Skeletal muscle satellite cell (primary cell): ENCODE measurements around the gene MAGI2.

Experiments
- H3K27me3 ChIP-seq: 2 replicates; pipeline ENCODE4 v1.7.0; 2013; ENCODE audit warnings: low read length; ENCODE audit not compliant: control insufficient read depth, insufficient read depth
- H3K36me3 ChIP-seq: 2 replicates; pipeline ENCODE4 v1.7.0; 2013; ENCODE audit warnings: mild to moderate bottlenecking, control low read depth, low read length; ENCODE audit not compliant: insufficient read depth
- H3K4me1 ChIP-seq: 2 replicates; pipeline ENCODE4 v1.7.0; 2013; ENCODE audit warnings: low read length; ENCODE audit not compliant: control insufficient read depth, insufficient read depth
- H3K4me2 ChIP-seq: 2 replicates; pipeline ENCODE4 v1.7.0; 2013; ENCODE audit warnings: mild to moderate bottlenecking, low read length
- H3K4me3 ChIP-seq: 2 replicates; pipeline ENCODE4 v1.7.0; 2013; ENCODE audit warnings: low read length
- H3K9ac ChIP-seq: 2 replicates; pipeline ENCODE4 v1.7.0; 2013; ENCODE audit warnings: mild to moderate bottlenecking, low read depth, low read length, moderate library complexity
- H3K9me3 ChIP-seq: replicated peaks from 2 replicates; pipeline ENCODE4 v1.7.0; 2013; ENCODE audit warnings: mild to moderate bottlenecking, control low read depth, low read length

The MAGI2 gene

GRCh38 chr7:78037603-78038002 is 1415.9 kb downstream of the MAGI2 start:
- Histone ChIP-seq H3K9me3 (no peaks in the 10 kb centered on the region), H3K9ac (no peak overlapping the region), H3K4me3 (no peak overlapping the region), H3K4me1 (no peaks in the 10 kb centered on the region), H3K36me3 (no peaks in the 10 kb centered on the region), H3K27me3 (peaks cover 3% of the 10 kb centered on the region), H3K4me2 (no peak overlapping the region)

GRCh38 chr7:78033410-78033809 is 1420.1 kb downstream of the MAGI2 start:
- no peaks in the 10 kb centered on the region for H3K9me3 ChIP-seq
- H3K4me2 ChIP-seq: no peak overlapping the region
- H3K4me1 ChIP-seq: no peaks in the 10 kb centered on the region

GRCh38 chr7:78026492-78026891 is 1427.0 kb downstream of the MAGI2 start:
- Histone ChIP-seq H3K9me3 (no peaks in the 10 kb centered on the region), H3K27me3 (peaks cover under 1% of the 10 kb centered on the region), H3K36me3 (no peaks in the 10 kb centered on the region), H3K4me1 (no peaks in the 10 kb centered on the region), H3K4me3 (no peak overlapping the region), H3K9ac (no peak overlapping the region), H3K4me2 (no peak overlapping the region)

More at GRCh38 chr7:78033410-78033809, 1420.1 kb downstream of the MAGI2 start:
- H3K4me3 ChIP-seq: no peak overlapping the region
- H3K9ac ChIP-seq: no peak overlapping the region
- peaks cover 6% of the 10 kb centered on the region for H3K27me3 ChIP-seq
- no peaks in the 10 kb centered on the region for H3K36me3 ChIP-seq

- H3K9ac ChIP-seq: no peak overlapping the region
- H3K27me3 ChIP-seq: no peaks in the 10 kb centered on the region
- H3K4me2 ChIP-seq: no peak overlapping the region
- no peaks in the 10 kb centered on the region for H3K36me3 ChIP-seq
- peaks cover 11% of the 10 kb centered on the region for H3K4me1 ChIP-seq
- no peaks in the 10 kb centered on the region for H3K9me3 ChIP-seq
- H3K4me3 ChIP-seq: no peak overlapping the region
These were observed 1428.9 kb downstream of the MAGI2 start for GRCh38 chr7:78024591-78024990.

- Histone ChIP-seq H3K36me3 (no peaks in the 10 kb centered on the region), H3K9ac (no peak overlapping the region), H3K4me2 (no peak overlapping the region), H3K4me3 (no peak overlapping the region), H3K4me1 (peaks cover 19% of the 10 kb centered on the region), H3K9me3 (no peaks in the 10 kb centered on the region), H3K27me3 (no peaks in the 10 kb centered on the region)
These were observed 1430.3 kb downstream of the MAGI2 start for GRCh38 chr7:78023191-78023590.

GRCh38 chr7:78022165-78022564 is 1431.3 kb downstream of the MAGI2 start:
- H3K4me3 ChIP-seq: no peak overlapping the region
- H3K36me3 ChIP-seq: no peaks in the 10 kb centered on the region
- H3K4me2 ChIP-seq: no peak overlapping the region
- H3K9me3 ChIP-seq: no peaks in the 10 kb centered on the region
- H3K4me1 ChIP-seq: peaks cover 22% of the 10 kb centered on the region
- H3K27me3 ChIP-seq: no peaks in the 10 kb centered on the region
- no peak overlapping the region for H3K9ac ChIP-seq

- Histone ChIP-seq H3K4me1 (peaks cover 22% of the 10 kb centered on the region), H3K36me3 (no peaks in the 10 kb centered on the region), H3K27me3 (no peaks in the 10 kb centered on the region), H3K4me2 (peak overlapping the region; percentile 83), H3K4me3 (no peak overlapping the region), H3K9ac (peak overlapping the region; percentile 35), H3K9me3 (no peaks in the 10 kb centered on the region)
These were observed 1432.6 kb downstream of the MAGI2 start for GRCh38 chr7:78020874-78021249.

GRCh38 chr7:78020136-78020873 is 1433.2 kb downstream of the MAGI2 start:
- no peaks in the 10 kb centered on the region for H3K36me3 ChIP-seq

GRCh38 chr7:78019447-78020135 is 1433.9 kb downstream of the MAGI2 start:
- H3K36me3 ChIP-seq: no peaks in the 10 kb centered on the region
- no peaks in the 10 kb centered on the region for H3K9me3 ChIP-seq
- H3K9ac ChIP-seq: peak overlapping the region; percentile 79
- peaks cover 22% of the 10 kb centered on the region for H3K4me1 ChIP-seq
- H3K4me3 ChIP-seq: peak overlapping the region; percentile 74
- H3K27me3 ChIP-seq: no peaks in the 10 kb centered on the region
- H3K4me2 ChIP-seq: peak overlapping the region; percentile 86

More at GRCh38 chr7:78020136-78020873, 1433.2 kb downstream of the MAGI2 start:
- Histone ChIP-seq H3K4me3 (peak overlapping the region; percentile 74), H3K4me1 (peaks cover 22% of the 10 kb centered on the region), H3K9me3 (no peaks in the 10 kb centered on the region), H3K27me3 (no peaks in the 10 kb centered on the region), H3K9ac (peak overlapping the region; percentile 40), H3K4me2 (peak overlapping the region; percentile 83)

- Histone ChIP-seq H3K4me1 (peaks cover 22% of the 10 kb centered on the region), H3K4me3 (peak overlapping the region; percentile 74), H3K36me3 (no peaks in the 10 kb centered on the region), H3K4me2 (peak overlapping the region; percentile 86), H3K27me3 (no peaks in the 10 kb centered on the region), H3K9ac (peak overlapping the region; percentile 75), H3K9me3 (no peaks in the 10 kb centered on the region)
These were observed 1434.6 kb downstream of the MAGI2 start for GRCh38 chr7:78018641-78019446.

- Histone ChIP-seq H3K36me3 (no peaks in the 10 kb centered on the region), H3K9ac (no peak overlapping the region), H3K27me3 (no peaks in the 10 kb centered on the region), H3K4me1 (peaks cover 22% of the 10 kb centered on the region), H3K9me3 (no peaks in the 10 kb centered on the region), H3K4me2 (no peak overlapping the region), H3K4me3 (no peak overlapping the region)
These were observed 1435.8 kb downstream of the MAGI2 start for GRCh38 chr7:78017591-78018100.
